ENCODE results near the gene CAMTA1.

DNA sequence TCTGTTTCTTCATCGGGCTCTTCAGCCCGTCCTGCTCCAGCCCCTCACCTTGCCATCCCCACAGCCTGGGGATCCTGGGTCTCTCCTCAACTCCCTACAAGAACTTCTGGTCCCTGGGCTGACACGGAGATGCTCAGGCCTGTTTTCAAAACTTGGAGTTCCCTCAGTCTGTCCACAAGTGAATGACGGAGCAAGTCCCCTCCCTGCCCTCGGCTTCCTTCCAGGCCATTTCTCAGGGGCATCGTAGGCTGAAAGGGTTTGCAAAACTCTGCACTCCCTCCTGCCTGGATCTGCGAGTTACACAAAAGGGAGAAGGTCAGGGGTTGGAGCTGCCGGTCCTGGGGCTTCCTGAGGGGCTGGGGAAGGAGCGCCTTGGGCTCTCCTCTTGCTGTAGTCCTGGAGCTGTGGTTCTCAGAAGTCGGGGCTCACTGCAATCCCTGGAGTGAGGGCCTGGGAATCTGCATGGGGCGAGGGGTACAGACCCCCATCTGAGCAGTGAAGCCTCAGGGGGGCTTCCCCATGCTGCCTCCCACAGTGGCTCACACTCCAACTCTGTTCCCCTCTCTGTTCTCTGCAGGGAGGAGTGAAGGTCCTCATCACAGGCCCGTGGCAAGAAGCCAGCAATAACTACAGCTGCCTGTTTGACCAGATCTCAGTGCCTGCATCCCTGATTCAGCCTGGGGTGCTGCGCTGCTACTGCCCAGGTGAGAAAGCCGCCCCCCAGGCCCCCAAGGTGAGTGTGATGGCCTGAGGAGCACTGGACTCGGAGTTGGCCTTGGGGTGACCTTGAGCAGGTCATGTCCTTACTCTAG lies 885.3 kb downstream of the CAMTA1 start:
- TF ChIP-seq CTCF (IDR thresholded peaks at IDR 0.05; ENCODE audit: low read length) (no peak), EZH2 (optimal IDR thresholded peaks at IDR 0.05; ENCODE audit: low read depth, low read length) (no peak), EZH2phosphoT487 (IDR thresholded peaks at IDR 0.05; ENCODE audit: low read length) (no peak)
